ENCODE data around the gene BTBD9. TPM values are rescaled to one million over a fixed set of nuclear protein-coding genes. Genes with fewer than 3 reads are reported as not detected.

The BTBD9 gene
- total and polyA plus RNA-seq, 2 experiments from 2014 or later = 8.4 to 10.1 TPM

DNA sequence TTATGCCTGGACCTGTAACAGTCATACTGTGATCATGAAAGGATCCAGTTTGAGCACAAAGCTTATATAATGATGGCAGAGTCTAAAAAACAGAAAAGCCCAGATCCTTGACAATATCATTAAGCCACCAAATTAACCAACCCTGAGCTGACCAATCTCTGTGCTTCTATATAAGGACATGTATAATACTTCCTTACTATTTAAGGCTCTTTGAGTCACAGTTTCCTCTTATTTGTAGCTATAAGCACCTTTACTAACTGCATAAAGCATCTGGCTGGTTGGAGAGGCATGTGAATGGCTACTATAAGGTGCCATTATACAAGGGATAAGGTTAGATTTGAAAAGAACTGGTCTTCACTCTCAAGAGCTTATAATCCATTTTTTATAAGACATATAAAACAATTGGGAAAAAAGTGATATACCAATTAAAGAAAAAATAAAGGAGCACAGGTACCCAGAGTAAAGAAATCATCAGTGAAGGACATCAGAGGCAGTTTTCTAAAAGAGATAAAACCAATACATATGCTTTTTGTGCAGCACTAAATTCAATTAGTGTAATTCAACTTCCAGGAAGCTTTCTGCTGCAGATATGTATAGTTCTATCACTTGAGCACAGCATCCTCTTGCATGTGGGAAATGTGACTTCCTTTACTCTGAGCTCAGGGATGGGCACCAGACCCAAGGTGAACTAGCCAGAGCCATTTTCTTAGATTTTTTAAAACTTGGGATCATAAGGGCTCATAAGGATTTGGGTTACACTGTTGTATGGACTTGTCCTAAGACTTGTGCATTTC, 121.0 kb downstream of the BTBD9 start:
- Histone ChIP-seq H3K9me3 (ENCODE audit: low read depth) (no peaks in the 10 kb centered on the region), H3K36me3 (no peaks in the 10 kb centered on the region), H3K27ac (no peak overlapping the region), H3K4me3 (no peak overlapping the region), H3K27me3 (no peaks in the 10 kb centered on the region), H3K4me1 (ENCODE audit: low read depth) (no peaks in the 10 kb centered on the region)
- DNase-seq (ENCODE audit: low read depth in 1 of 2, low spot score in 1 of 2) = no peak
- TF ChIP-seq, protein P1, sequence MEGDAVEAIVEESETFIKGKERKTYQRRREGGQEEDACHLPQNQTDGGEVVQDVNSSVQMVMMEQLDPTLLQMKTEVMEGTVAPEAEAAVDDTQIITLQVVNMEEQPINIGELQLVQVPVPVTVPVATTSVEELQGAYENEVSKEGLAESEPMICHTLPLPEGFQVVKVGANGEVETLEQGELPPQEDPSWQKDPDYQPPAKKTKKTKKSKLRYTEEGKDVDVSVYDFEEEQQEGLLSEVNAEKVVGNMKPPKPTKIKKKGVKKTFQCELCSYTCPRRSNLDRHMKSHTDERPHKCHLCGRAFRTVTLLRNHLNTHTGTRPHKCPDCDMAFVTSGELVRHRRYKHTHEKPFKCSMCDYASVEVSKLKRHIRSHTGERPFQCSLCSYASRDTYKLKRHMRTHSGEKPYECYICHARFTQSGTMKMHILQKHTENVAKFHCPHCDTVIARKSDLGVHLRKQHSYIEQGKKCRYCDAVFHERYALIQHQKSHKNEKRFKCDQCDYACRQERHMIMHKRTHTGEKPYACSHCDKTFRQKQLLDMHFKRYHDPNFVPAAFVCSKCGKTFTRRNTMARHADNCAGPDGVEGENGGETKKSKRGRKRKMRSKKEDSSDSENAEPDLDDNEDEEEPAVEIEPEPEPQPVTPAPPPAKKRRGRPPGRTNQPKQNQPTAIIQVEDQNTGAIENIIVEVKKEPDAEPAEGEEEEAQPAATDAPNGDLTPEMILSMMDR (IDR thresholded peaks at IDR 0.05; ENCODE audit: low read depth, low read length) = no peak

DNA sequence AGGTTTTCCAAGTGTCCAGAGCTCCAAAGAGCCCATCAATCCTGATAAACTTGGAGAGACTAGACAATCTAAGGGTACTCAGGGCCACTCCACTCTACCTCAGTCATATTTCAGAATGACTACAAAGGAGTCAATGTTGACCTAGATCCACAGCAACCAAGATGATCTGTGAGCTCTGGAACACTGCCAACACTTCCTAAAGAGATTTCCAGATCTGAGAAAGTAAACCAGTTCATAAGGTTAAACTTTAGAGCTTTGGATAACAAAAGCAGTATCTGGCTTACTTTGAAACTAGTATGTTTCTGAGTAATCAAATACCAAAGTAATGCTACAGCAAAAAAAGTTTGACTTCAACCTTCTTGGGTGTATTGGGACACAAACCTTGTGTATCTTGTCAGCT, 122.7 kb downstream of the BTBD9 start:
- no peak overlapping the region for H3K27ac ChIP-seq
- no peaks in the 10 kb centered on the region for H3K9me3 ChIP-seq (ENCODE audit: low read depth)
- DNase-seq (ENCODE audit: low read depth in 1 of 2, low spot score in 1 of 2) = no peak
- H3K27me3 ChIP-seq = no peaks in the 10 kb centered on the region
- H3K36me3 ChIP-seq = no peaks in the 10 kb centered on the region
- TF ChIP-seq, protein P1 (IDR thresholded peaks at IDR 0.05; ENCODE audit: low read depth, low read length) = no peak
- no peak overlapping the region for H3K4me3 ChIP-seq
- H3K4me1 ChIP-seq (ENCODE audit: low read depth) = no peaks in the 10 kb centered on the region

DNA sequence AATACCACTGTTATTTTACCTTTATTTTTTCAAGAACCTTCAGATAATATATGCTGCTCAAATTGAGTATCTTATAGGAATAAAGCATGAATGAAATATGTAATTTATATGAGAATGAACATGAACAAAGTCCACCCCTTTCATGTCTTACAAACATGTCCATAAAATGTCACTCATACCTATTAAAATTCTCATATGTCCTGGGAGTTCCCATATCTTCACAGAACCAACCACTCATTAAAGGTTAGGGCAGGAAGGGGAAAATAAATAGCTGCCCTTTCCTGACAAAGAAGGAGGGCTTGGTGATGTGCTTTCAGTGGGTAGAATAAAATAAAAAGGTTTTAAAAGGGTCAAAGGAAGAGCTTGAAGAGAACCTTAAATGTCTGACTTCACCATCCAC, 125.3 kb downstream of the BTBD9 start:
- Histone ChIP-seq H3K9me3 (ENCODE audit: low read depth) (no peaks in the 10 kb centered on the region), H3K36me3 (no peaks in the 10 kb centered on the region), H3K27me3 (no peaks in the 10 kb centered on the region), H3K4me3 (no peak overlapping the region), H3K27ac (no peak overlapping the region), H3K4me1 (ENCODE audit: low read depth) (peaks cover 3% of the 10 kb centered on the region)
- TF ChIP-seq, protein P1 (IDR thresholded peaks at IDR 0.05; ENCODE audit: low read depth, low read length) = no peak
- no peak for DNase-seq (ENCODE audit: low read depth in 1 of 2, low spot score in 1 of 2)

- Histone ChIP-seq H3K27me3 (no peaks in the 10 kb centered on the region), H3K36me3 (no peaks in the 10 kb centered on the region), H3K4me1 (ENCODE audit: low read depth) (peaks cover 17% of the 10 kb centered on the region), H3K27ac (no peak overlapping the region), H3K9me3 (ENCODE audit: low read depth) (no peaks in the 10 kb centered on the region), H3K4me3 (no peak overlapping the region)
- TF ChIP-seq, protein P1 (IDR thresholded peaks at IDR 0.05; ENCODE audit: low read depth, low read length) = no peak
- no peak for DNase-seq (ENCODE audit: low read depth in 1 of 2, low spot score in 1 of 2)
Observed at GRCh38 chr6:38512211-38512610, 127.5 kb downstream of the BTBD9 start.

- no peak for DNase-seq (ENCODE audit: low read depth in 1 of 2, low spot score in 1 of 2)
- H3K4me1 ChIP-seq (ENCODE audit: low read depth) = peaks cover 17% of the 10 kb centered on the region
- no peak overlapping the region for H3K27ac ChIP-seq
- H3K9me3 ChIP-seq (ENCODE audit: low read depth) = no peaks in the 10 kb centered on the region
- TF ChIP-seq, protein P1 (IDR thresholded peaks at IDR 0.05; ENCODE audit: low read depth, low read length) = no peak
- no peaks in the 10 kb centered on the region for H3K27me3 ChIP-seq
- H3K36me3 ChIP-seq = no peaks in the 10 kb centered on the region
- H3K4me3 ChIP-seq = no peak overlapping the region
Observed at GRCh38 chr6:38510205-38510604, 129.5 kb downstream of the BTBD9 start.
